ENCODE data around the gene NHSL2.
"Not testable (repeated sequence)": the region's sequence is repeated elsewhere in the genome, so short reads cannot be mapped to it uniquely, and the experiment has no call there.

Gene NHSL2

DNA sequence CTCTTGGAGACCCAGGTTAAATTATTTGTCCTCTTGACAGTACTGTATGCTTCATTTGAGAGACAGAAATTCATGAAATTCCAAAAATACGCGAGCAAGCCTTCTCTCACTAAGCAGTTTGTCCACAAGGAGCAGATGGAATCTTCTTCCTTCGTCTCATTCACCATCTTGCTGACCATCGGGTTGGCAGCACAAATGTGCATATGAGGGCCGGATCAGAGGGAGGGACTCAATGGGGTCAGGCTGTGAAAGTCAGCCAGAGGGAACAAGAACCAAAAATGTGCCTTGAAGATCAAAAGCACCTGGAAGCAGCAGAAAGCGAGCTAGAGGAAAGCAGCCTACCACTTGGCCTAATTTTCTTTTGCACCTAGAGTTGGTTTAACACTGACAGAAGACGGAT is 16.4 kb downstream of the NHSL2 start:
- no peak for DNase-seq

DNA sequence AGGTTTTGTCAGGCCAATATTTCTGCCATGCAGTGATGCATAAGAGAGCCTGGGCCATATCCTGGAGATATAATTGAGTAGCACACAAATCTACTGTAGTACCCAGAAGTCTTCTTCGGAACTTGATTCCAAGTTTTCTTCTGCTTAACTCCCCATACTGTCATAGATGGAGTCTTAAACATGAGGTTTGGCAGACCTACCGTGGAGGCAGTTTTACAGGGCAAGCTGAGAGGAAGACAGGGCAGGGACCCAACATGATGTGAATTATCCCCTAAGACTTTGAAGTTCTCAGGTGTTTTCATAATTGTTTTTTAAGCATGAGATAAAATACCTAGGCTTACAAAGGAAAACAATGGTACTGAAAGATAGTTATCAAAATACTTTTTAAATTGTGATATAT is 18.2 kb downstream of the NHSL2 start:
- no peak for DNase-seq

DNA sequence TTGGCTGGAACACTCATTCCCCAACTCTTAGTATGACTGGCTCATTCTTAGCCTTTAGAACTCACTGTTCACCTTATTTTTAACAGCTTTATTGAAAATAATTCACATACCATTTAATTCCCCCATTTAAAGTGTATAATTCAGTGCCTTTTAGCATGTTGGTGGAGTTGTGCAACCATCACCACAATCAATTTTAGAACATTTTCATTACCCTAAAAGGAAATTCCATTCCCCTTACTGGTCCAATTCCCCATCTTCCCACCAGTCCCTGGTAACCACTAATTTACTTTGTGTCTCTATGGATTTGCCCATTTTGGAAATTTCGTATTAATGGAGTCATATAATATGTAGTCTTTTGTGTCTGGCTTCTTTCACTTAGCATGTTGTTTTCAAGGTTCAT is 19.7 kb downstream of the NHSL2 start:
- no peak for DNase-seq

DNA sequence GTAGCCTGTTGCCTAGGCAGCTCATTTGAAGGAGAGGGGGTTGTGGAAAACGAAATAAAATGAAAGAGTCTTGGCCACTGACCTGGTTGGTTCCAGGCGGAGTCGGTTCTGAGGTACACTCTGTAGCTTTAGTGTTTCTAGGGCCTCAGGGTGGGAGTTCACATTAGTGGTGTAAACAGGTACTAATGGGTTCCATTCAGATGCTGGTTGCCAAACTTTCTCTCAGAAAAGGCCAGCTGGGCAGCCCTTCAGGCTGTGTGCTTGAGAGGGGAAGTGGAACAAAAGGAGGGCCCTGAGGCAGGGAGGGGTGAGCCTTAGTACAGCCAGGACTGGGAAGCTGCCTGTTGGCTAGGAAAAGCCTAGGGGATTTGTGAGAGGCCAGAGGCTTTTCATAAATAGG is 24.8 kb downstream of the NHSL2 start:
- no peak for DNase-seq

DNA sequence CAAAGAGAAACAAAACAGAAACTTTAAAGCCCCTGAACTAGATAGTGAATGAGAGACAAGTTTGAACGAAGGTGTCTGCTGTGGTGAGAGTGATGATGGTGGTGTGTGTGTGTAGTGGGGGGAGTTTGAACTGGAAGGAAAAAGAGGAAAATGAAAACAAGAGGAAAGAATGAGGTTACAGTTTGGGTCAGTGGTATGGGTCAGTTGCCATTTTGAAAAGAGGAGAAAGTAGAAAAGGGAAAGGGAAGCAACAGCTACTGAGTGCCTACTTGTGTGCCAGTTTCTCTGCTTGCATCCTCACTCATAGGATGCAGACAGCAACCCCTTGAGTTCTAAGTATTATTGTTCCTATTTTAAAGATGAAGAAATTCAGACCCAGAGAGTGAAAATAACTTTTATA is 26.0 kb downstream of the NHSL2 start:
- DNase-seq, result no peak

DNA sequence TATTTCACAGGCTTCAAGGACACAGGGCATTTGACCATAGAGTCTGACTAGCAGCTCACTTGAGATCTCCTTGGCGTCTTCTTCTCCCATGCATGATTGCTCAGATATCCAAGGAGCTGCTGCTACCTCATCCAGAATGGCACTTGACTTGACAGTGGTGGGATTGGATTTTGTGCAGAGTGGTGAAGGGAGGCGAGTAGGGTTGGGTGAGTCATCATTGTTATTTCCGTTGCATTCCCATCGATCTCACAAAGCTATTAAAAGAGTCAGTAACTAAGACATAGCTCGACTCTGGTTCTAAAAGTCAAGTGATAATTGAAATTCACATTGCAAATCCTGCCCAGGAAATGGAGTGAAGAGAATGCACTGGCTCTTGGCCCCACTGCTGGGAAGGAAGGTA is 27.7 kb downstream of the NHSL2 start:
- no peak for DNase-seq

DNA sequence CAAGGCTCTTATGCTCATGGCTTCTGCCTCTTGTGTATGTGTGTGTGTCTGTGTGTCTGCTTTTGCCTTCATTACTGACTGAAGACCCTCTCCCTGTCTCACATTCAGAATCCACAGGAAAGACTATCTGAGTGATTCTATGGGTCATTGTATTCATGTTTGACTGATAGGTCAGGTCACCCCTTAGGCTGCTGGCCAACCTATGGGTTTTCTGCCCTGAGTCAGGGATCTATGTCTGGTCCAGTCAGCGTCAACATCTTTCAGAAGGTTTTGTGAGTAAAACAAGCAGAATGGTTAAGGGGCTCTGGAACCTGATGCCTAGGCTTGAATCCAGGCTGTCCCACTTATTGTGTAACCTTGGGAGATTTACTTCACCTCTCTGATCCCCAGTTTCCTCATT is 30.5 kb downstream of the NHSL2 start:
- no peak for DNase-seq

DNA sequence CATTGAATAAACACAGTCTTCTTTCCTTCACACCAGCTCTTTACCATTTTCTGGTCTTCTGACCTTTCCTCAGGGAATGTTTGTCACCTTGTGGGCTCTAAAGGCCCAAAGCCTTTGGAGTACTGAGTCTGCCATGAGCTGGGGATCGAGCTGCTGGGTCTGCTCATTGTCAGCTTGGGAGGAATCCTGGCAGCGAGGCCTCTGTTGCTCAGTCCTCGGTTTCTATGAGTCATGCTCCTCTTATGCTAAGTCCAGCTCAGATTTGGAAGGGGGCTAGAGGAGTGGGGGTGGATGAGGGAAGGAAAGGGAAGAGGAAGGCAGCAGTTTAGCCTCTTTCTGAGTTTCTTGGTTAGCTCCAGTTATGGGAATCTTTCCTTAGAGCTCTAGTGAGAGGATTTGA is 31.1 kb downstream of the NHSL2 start:
- DNase-seq, result no peak

DNA sequence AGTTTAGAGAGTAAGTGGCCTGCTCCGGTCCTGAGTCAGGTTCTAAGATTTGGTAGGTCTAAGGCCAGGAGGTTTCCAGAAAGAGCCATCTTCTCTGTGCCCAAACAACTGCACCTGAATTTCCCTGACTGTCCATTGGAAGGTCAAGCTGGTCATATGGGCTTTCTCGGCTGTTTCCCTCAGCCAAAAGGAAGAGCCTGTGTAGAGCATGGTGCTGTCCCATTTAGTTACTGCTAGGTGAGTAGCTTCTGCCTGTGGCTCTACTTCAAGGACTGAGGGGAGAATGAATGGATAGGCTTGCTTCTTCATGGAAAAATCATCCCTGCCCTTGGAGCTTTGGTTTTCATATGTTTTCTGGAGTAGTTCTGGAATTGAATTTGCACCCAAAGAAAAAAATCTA is 33.7 kb downstream of the NHSL2 start:
- no peak for DNase-seq

DNA sequence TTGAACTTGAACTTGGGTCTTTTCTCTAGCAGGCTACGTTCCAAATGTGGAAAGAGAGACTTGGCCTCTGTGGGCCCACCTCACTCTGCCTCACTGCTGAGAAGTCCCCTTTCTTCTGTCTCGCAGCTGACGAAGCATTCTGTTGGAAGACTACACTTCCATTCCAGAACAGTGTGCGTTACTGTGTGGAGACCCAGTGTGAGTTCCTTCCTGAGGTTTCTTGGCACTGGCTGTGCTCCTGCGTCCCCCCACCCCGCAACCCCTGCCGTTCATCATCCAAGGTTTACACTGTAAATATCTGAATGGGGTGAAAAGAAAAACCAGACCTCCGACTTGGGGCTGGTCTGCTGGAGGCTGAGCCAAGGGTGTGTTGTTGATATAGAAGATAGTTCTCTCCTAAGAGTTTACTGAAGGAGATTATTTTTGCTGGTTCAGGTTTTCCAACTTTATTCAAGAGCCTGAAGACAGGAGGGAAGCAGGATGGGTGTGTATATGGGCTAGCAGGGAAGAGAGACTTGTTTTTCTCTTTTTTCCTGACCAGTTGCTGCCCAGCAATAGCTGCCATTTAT is 34.7 kb downstream of the NHSL2 start:
- no peak for DNase-seq

DNA sequence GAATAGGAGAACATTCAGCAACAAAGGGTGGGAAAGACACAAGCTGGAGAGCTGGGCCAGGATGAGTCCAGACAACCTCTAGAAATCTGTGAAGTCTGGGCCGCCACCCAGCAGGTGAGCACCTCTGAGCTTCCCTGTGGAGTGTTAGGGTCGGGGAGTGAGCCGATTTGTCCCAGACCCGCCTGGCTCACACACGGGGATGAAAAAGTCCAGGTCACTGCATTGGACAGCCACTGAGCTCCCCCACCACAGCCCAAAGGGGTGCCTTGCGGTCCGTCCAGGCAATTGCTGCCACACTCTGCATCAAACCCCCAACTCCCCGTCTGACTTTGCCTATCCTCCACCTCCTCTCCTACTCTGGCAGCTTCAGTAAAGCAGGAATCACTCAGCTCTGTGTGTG is 38.7 kb downstream of the NHSL2 start:
- DNase-seq, result no peak

DNA sequence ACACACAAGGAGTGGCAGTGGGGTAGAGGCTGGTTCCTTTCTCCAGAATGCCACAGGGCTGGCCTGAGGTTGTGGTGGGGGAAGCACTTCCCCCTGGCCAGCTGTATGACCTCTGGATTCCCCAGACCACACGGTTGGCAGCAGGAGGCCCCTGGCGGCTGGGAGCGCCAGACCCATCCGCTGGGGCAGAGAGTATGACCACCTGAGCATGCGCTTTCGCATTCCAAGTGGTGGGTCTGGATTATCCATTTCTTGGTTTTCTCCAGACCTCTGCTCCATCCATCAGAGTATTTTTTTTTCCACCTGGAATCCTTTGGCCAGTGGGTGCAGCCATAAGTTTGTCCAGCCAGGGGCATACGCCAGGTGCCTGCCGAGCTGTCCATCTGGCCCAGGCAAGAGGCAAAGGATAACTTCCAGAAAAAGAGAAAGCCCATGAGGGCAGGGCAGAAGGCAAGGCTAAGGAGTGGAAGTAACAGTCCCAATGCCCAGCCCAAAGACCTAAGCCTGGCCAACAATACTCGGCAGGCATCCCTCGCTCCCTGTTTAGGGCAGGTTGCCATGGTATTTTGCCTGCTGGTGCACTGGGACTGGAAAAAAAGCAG is 39.3 kb downstream of the NHSL2 start:
- DNase-seq, result no peak

DNA sequence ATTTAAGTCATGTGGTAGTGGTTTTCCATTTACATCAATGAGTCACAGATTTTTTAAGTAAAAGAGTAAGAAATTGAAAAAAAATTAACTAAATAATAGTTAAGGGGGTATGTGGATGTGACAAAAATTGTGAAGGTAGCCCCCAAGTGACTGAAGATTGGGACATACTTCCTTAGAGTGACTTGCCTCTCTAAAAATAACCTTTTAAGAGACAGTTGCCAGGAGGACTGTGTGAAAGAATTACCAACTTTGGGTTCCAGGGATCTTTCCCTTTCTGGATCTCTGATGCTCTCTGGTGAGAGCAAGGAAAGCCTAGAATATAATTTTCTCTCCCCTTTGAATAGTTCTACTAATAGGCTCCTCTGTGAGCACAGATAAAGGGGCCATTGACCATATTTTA is 42.7 kb downstream of the NHSL2 start:
- no peak for DNase-seq

DNA sequence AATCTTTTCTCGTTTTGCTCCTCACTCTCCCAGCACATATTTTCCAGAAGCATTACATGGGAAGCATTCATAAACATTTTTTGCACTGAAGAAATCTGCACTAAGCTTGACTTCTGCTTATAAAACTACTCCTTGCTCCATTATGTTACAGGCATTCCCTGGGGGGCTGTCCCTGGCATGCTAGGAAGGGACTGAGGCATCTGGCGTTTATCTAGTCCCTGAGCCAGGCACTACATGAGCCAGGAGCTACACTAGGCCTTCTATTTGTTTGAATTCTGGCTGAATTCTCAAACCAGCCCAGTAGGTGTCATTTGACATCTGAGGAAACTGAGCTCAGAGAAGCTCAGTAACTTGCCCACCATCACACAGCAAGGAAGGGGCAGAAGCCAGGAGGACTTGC is 43.3 kb downstream of the NHSL2 start:
- no peak for DNase-seq

DNA sequence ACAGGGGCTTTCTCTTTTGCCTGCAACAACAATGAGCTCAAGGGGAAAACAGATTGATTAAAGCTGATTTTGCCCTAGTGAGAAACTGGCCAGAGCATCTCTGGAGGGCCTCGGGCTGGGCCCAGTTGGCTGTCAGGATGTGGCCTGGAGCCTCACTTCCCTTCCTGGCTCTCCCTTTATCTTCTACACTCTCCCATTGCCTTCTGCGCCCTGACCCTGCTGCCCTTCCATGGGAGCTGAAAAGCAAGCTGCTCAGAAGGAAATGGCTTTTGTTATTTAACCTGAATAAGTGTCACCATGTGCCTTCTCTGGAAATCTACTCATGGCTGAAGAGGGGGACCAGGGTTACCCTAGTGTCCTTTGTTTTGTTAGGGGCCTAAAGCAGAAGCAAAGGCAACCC is 43.8 kb downstream of the NHSL2 start:
- DNase-seq, result no peak

DNA sequence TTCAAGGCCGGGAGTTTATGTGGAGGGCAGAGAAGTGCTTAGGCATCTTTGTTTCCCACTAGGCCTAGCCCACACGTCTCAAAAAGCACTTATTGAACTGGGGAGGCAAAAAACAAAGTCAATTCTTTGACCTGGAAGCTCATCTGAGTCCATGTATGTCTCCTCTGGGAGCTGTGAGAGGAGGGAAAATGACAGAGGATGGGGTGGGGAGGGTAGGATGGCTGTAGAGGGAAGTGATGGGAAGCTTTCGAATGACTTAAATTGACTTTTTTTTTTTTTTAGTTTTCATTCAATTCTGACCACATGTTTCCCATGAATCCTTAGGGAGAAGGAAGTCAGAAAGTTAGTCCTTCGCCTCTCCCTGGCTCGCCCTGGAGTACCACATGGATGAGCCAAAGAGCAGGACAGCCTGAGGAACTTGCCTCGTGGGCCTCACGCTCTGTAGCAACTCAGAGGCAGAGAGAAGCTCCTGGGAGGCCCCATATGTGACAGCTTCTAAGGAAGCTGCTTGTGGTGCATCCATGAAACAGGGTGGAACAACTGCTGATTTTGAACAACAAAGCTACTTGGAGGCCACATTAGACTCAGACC is 45.0 kb downstream of the NHSL2 start:
- DNase-seq, result no peak

DNA sequence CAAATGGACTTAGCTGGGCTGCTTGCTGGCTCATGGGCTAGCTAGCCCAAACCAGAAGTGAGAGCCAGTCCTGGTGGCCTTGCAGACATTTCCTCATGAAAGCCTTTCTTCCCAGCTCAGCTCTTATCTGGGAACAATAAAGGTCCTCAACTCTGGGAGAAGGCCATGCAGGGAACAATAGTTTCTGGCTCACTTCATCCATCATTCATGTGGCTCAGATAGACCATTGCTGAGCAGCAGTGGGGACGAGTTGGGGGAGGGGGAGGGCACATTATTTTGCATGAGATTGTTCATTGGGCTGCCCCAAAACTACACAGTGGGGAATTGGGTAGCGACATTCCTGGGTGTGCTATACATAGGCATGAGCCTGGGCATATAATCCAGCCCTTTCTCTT is 47.6 kb downstream of the NHSL2 start:
- no peak for DNase-seq

DNA sequence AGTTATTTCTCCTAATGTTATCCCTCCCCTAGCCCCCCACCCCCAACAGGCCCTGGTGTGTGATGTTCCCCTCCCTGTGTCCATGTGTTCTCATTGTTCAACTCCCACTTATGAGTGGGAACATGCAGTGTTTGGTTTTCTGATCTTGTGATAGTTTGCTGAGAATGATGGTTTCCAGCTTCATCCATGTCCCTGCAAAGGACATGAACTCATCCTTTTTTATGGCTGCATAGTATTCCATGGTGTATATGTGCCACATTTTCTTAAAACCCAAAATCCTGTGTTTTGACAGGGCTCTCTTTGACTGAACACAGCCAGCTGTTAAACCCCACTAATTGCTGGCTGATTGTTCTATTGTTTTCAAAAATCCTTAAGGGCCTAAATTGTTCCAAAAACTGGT is 53.5 kb downstream of the NHSL2 start:
- DNase-seq, result not testable (repeated sequence)

DNA sequence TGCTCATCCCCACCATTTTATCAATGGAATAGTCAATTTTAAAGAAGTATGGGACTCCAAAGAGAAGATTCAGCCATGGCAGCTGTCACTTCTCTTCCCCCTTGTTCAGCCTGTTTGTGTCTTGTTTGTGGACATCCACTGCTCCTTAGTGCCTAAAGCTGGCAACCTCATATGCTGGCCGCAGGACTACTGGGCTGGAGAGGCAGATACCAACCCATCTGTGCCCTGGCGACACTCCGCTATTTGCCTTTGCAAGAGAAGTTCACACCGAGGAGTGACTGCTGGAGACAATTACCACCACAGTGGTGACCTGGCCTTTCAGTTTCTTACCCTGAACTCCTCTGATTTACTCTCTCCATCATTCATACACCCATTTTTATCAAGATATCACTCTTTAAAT is 64.3 kb downstream of the NHSL2 start:
- DNase-seq, result no peak

DNA sequence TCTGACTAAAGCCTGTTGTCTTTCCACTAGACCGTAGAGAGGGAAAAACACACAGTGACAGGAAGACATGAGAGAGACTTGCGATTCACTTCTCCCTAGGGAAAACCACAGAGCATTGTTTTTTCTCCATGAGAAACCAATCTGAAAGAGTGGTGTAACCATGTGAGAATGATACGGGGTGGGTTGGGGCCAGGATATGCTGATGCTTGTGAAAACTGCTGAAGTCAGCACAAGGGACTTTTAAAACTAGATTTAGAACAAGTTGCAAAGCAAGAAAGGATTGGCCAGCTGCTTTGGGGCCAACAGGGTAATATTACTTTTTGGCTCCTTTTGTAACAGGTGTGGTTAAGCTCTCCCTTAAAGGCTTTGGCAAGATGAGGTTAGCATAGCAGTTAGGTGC is 66.1 kb downstream of the NHSL2 start:
- DNase-seq, result no peak

DNA sequence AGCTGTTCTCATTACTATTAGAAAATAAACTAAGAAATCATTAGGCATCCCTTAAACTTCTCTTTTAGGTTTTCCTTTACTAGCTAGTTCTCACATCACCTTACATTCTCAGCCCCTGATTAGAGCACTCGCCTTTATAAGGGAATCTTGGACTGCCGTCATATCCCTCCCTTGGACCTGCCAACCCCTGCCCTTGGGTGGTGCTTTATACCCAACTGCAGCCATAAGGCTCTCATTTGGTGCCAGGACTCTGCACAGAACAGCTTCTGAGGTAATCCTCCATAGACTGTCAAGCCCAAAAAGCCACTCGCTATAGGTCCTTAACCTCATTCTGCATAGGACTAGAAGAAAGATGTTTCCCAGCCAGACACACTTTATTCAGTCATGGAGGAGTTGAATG is 67.5 kb downstream of the NHSL2 start:
- no peak for DNase-seq

DNA sequence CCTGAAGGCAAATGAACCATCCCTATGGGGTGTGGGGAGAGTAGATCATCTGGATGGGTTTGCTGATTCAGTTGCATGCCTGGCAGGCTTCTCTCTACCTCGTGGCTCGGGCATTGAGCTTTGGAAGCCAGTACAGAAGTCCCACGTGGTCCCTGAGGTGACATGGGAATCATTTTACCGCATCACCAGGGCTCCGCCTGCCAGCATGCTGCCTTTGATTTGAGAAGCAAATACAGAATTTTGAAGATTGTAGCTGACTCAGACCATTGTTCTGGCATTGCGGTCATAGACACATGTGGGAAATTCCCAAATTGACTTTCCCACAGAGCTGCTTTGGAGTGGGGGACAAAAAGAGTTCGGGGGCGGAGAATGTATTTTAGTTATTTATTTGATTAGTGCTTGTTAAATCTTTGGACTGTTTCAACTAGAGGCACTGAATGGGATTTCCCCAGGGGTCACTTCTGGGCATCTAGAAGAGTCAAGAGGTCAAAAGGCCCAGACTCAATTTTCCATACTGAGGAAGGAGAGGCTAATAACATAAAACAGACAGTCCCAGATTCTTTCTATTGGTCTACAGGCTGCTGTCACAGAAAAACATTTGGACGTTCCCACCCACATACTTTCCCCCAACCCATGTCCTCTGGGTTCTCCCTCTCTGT is 79.3 kb downstream of the NHSL2 start:
- no peak for DNase-seq

DNA sequence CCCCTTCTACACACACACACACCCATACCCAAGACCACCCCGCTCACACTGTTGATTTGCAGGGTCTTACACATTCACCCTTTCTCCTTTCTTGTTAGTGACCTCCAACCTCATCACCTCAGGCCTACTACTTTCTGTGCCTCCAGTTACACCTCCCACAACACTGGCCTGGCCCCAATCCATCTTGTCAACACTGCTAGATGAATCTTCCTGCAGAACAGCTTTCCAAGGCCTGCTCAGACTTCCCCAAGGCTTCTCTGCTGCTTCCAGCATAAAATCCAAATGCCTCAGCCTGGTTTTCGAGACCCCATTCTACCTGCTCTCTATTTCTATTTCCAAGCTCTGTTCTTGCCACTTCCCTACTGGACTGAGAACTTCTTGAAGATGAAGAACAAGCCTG is 79.9 kb downstream of the NHSL2 start:
- DNase-seq, result no peak

DNA sequence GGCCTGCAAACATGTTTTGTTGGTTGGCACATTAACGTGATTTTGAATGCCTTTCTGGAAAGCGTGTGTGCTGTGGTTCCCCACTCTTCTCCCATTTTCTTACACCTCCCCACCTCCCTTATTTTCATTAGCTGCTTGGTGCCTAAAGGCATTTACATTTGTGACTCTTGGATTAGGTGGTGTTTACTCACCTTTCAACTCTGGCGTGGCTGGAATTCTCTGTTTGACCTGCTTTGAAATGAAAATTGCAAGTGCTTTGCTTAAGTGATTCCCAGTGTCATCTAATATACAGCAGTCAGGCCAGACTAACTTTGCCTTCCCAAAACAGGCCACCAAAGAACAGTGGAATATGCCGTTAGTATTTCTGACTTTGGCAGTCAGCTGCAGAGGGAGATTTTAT is 80.5 kb downstream of the NHSL2 start:
- no peak for DNase-seq

DNA sequence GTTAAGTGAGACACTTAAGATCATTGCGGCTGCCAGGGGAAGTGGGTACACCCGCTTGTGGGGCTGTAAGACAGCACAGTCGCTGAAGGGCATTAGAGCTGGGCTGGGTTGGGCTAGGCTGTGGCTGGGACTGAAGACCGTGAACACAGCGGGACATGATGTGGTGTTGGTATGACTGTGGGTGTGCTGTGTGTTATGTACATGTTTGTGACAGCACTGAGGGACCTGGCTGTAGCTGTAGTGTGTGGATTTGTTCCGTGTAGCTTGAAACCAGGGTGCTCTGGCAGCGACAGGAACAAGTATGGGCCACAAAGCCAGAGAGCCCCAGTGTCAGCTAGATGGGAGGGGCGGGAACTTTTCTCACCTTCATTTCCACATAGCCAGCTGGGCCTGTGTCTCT is 82.1 kb downstream of the NHSL2 start:
- DNase-seq, result peak; percentile 57

Measured in CD4-positive, alpha-beta T cell treated with Interleukin-6 for 4 hours (primary cell).